Activated CD8-positive, alpha-beta T cell treated with anti-CD3 and anti-CD28 coated beads, Interleukin-2, amount 10 ng/mL, durations not matched to agents 7 days and 5 days (primary cell): ENCODE results near the gene SDK2. TPM values are rescaled to one million over a fixed set of nuclear protein-coding genes. Genes with fewer than 3 reads are reported as not detected.
A peak's percentile ranks its signal among the peaks of the same experiment; 100 is the strongest.

ENCODE experiments used
- ATAC-seq: fragments of 150-1000 bp; cut with Tn5 transposase; one replicate; pipeline ENCODE4 v1.10.0; 2021; ENCODE audit warnings: moderate library complexity
- CTCF ChIA-PET: fragments of 350-600 bp; sonication (Branson Sonifier 250); formaldehyde crosslinking; loops from one replicate; lab custom pipeline; 2021; ENCODE audit warnings: antibody characterized with exemption; lab: Charles Lee
- POLR2A ChIA-PET: fragments of 350-600 bp; sonication (Branson Sonifier 250); formaldehyde crosslinking; loops from one replicate; lab custom pipeline; 2021; ENCODE audit warnings: antibody characterized with exemption; lab: Charles Lee
- DNase-seq: peaks from one replicate; pipeline ENCODE4 v3.0.0-alpha.2; 2020
- H3K27ac Mint-ChIP-seq: one replicate; pipeline ENCODE4 v1.8.0; 2021; ENCODE audit warnings: mild to moderate bottlenecking, mixed read lengths
- H3K27me3 Mint-ChIP-seq: one replicate; pipeline ENCODE4 v1.8.0; 2021; ENCODE audit warnings: low read depth, mixed read lengths
- H3K36me3 Mint-ChIP-seq: one replicate; pipeline ENCODE4 v1.8.0; 2021; ENCODE audit warnings: low read depth, mixed read lengths
- H3K4me1 Mint-ChIP-seq: one replicate; pipeline ENCODE4 v1.8.0; 2021; ENCODE audit warnings: low read depth, mixed read lengths
- H3K4me3 Mint-ChIP-seq: one replicate; pipeline ENCODE4 v1.8.0; 2021; ENCODE audit warnings: mild to moderate bottlenecking, mixed read lengths
- H3K9me3 Mint-ChIP-seq: one replicate; pipeline ENCODE4 v1.8.0; 2022; ENCODE audit warnings: mixed read lengths; ENCODE audit not compliant: insufficient read depth
- total RNA-seq, 2 experiments: library from RNA; stranded (reverse); gene quantifications; one replicate each; pipeline ENCODE4 v1.2.3, GENCODE V29; 2021

The SDK2 gene
- total RNA-seq, 2 experiments from 2014 or later = 18.4 to 20.0 TPM

DNA sequence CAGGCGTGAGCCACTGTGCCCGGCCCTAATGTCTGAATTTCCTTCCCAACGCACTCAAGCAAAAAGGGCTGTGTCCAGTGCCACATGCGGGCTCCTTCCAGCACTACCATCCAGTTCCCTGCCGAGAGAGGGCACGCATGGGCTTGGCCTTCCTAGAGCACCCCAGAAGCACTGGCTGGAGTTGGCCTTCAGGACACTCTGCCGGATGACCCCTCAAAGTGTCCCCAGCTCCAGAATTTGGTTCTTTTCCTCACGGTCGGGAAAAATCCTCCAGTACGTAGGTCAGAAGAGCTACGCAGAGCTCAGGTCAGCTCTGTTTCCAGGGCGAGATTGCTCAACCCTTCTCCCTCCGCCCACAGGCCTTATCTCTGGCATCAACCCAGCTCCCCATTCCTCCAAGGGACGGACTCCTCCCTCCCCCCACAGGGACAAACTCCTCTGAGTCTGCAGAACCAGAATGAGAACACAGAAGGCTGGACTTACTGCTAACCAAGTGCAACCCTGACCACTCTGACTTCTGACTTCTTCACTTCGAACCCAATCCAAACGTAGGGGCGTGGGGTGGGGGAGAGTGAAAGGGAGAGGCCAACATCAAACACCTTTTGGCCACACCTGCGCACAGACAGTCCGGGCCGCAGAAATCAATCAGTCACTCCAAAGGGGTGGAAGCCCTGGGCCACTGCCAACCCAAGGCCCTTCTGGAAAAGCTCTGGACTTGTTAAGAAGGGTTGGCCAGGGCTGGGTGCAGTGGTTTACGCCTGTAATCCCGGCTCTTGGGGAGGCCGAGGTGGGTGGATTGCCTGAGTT, 336.0 kb downstream of the SDK2 start:
- H3K27me3 Mint-ChIP-seq = peaks cover 16% of the 10 kb centered on the region
- H3K9me3 Mint-ChIP-seq = no peaks in the 10 kb centered on the region
- peaks cover 22% of the 10 kb centered on the region for H3K4me1 Mint-ChIP-seq
- no peak for ATAC-seq
- DNase-seq = no peak
- CTCF ChIA-PET = interaction anchor here (2.4 kb wide), 1 partner anchor 62 kb away, joined by 7 read pairs; no protein-coding TSS in a partner anchor
- POLR2A ChIA-PET = no interaction called here
- H3K4me3 Mint-ChIP-seq = no peak overlapping the region
- H3K36me3 Mint-ChIP-seq = no peaks in the 10 kb centered on the region
- no peak overlapping the region for H3K27ac Mint-ChIP-seq

GRCh38 chr17:73307130-73307529, 337.1 kb downstream of the SDK2 start:
- POLR2A ChIA-PET = no interaction called here
- Mint-ChIP-seq H3K4me3 (no peak overlapping the region), H3K9me3 (no peaks in the 10 kb centered on the region), H3K27ac (no peak overlapping the region), H3K27me3 (peaks cover 16% of the 10 kb centered on the region), H3K4me1 (peaks cover 17% of the 10 kb centered on the region), H3K36me3 (no peaks in the 10 kb centered on the region)
- CTCF ChIA-PET = interaction anchor here (1.2 kb wide), 1 partner anchor 11 kb away, joined by 3 read pairs; no protein-coding TSS in a partner anchor
- ATAC-seq = no peak
- DNase-seq = no peak

DNA sequence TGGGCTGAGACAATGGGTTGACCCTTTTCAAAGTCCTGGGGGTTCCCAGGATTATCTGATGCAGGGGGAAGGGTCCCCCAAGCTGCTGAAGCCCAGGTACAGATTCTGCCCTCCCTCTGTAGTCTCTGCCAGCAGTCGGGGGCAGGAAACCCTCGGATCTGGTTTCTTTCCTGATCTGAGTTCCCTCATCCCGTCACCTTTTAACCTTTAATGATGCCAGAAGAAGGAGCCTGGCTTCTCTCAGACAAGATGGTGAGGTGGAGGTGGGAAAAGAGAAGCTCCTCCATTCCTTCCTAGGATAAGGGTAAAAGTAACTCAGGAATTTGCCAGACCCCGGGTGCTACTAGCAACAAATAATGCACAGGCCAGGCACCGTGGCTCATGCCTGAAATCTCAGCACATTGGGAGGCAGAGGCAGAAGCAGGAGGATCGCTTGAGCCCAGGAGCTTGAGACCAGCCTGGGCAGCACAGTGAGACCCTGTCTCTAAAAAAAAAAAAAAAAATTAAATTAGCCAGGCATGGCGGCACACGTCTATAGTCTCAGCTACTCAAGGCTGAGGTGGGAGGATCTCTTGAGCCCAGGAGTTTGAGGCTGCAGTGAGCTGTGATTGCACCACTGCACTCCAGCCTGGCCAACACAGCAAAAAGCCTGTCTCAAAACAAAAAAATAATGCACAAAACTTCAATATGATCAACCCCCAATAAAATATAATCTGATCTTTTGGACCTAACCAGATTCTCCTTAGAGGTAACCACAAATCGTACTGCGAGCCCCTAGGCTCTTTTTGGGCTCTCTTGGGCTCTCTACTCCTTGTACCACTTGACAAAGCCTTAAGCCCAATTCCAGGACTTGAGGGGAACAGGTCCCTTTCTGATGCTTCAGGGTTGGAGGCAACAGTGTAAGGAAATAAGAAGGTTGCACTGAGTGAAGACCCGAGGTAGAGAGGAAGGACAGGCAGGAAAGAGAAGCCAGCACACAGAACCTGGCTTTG, 338.1 kb downstream of the SDK2 start:
- POLR2A ChIA-PET = no interaction called here
- peaks cover 14% of the 10 kb centered on the region for H3K27me3 Mint-ChIP-seq

DNA sequence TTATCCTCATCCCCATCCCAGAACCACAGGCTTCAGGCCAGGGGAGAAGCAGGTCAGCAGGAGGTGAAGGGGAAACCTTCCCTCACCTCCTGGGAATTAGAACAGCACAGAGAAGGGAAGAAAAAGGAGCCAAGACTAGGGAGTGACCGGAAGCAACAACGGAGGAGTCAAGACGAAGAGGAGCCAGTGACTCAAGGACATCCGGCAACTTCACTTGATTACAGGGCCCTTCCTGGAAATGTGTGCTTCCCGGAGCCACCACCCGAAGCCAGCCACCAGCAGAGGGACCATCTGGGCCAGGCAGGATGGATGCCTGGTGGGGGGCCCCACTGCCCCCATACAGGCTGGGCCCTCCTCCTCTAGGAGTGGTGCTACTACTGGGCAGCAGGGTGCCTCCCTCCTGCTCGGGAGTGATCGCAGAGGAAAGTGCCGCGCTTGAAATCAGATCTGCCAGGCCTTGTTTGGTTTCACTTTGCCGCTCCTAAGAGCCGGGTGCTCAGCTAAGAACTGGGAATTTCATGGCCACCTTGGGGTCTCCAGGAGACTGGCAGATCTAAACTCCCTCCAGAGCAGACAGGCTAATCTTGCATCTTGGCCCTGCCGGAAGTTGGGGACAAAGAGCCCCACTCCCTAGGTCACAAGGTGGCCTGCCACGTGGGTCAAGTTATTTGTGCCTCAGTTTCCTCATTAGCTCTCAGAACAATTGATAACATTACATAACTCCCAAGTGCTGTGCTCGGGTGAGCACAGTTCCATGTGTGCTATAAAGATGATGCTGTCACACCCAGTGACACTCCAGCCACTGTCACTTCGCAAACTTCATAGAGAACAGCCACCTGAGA, 339.1 kb downstream of the SDK2 start:
- no peaks in the 10 kb centered on the region for H3K9me3 Mint-ChIP-seq
- ATAC-seq = no peak
- no peaks in the 10 kb centered on the region for H3K36me3 Mint-ChIP-seq

More for the DNA sequence above, 338.1 kb downstream of the SDK2 start:
- CTCF ChIA-PET = interaction anchor here (1.2 kb wide), 2 partner anchors 12 to 13 kb away, joined by 3 read pairs; no protein-coding TSS in a partner anchor
- no peaks in the 10 kb centered on the region for H3K36me3 Mint-ChIP-seq
- ATAC-seq (no peak), DNase-seq (no peak)
- no peak overlapping the region for H3K27ac Mint-ChIP-seq
- no peak overlapping the region for H3K4me3 Mint-ChIP-seq
- H3K4me1 Mint-ChIP-seq = peaks cover 16% of the 10 kb centered on the region
- no peaks in the 10 kb centered on the region for H3K9me3 Mint-ChIP-seq

DNA sequence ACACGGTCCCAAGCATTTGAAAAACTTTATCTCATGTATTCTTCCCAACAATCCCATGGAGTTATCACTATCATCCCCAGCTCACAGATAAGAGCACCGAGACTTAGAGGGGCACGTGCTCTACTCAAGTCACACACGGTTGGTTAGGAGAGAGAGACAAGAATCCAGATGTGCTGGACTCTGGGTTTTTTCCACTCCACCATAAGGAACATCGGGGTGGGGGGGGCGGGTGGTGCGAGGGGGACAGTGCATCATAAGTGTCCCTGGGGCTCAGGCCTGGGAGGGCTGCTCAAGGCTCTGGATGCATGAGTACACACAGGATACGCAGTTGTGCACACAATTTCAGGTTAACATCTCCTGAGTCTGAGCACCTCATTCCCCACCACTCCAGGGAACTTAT, 339.8 kb downstream of the SDK2 start:
- ChIA-PET CTCF (no interaction called here), POLR2A (no interaction called here)
- Mint-ChIP-seq H3K36me3 (no peaks in the 10 kb centered on the region), H3K4me1 (peaks cover 6% of the 10 kb centered on the region), H3K9me3 (no peaks in the 10 kb centered on the region), H3K27ac (no peak overlapping the region), H3K4me3 (no peak overlapping the region), H3K27me3 (peaks cover 5% of the 10 kb centered on the region)
- ATAC-seq = no peak
- DNase-seq = no peak

More for the DNA sequence above, 339.1 kb downstream of the SDK2 start:
- POLR2A ChIA-PET = no interaction called here
- CTCF ChIA-PET = interaction anchor here (1.2 kb wide), 1 partner anchor 14 kb away, joined by 3 read pairs; no protein-coding TSS in a partner anchor
- peaks cover 11% of the 10 kb centered on the region for H3K4me1 Mint-ChIP-seq
- H3K27me3 Mint-ChIP-seq = peaks cover 8% of the 10 kb centered on the region
- no peak overlapping the region for H3K27ac Mint-ChIP-seq
- peak overlapping the region; percentile 6 for H3K4me3 Mint-ChIP-seq
- DNase-seq = no peak

GRCh38 chr17:73302189-73302588, 342.1 kb downstream of the SDK2 start:
- POLR2A ChIA-PET = no interaction called here
- no peaks in the 10 kb centered on the region for H3K9me3 Mint-ChIP-seq
- peaks cover 5% of the 10 kb centered on the region for H3K27me3 Mint-ChIP-seq
- DNase-seq = no peak
- no peak overlapping the region for H3K27ac Mint-ChIP-seq
- no peak overlapping the region for H3K4me3 Mint-ChIP-seq
- H3K36me3 Mint-ChIP-seq = no peaks in the 10 kb centered on the region
- H3K4me1 Mint-ChIP-seq = peaks cover 4% of the 10 kb centered on the region
- no peak for ATAC-seq
- CTCF ChIA-PET = interaction anchor here (1.1 kb wide), 1 partner anchor 9 kb away, joined by 3 read pairs; no protein-coding TSS in a partner anchor

DNA sequence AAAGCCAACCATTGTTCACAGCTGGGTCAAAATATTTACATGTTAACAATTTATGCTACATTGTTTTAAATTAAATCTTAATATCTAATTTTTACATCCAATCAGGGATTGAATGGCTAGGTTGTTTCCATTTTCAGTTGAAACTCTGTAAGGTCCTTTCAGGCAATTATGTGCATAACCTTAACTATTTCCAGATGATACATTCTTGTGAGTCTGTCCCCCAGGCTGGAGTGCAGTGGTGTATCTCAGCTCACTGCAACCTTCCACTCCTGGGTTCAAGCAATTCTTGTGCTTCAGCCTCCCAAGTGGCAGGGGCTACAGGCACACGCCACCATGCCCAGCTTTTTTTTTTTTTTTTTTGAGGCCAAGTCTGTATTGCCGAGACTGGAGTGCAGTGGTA, 342.9 kb downstream of the SDK2 start:
- Mint-ChIP-seq H3K9me3 (no peaks in the 10 kb centered on the region), H3K27ac (no peak overlapping the region), H3K4me1 (peaks cover 4% of the 10 kb centered on the region), H3K36me3 (no peaks in the 10 kb centered on the region), H3K4me3 (no peak overlapping the region), H3K27me3 (peaks cover 2% of the 10 kb centered on the region)
- DNase-seq = no peak
- ChIA-PET POLR2A (no interaction called here), CTCF (no interaction called here)
- ATAC-seq = no peak

DNA sequence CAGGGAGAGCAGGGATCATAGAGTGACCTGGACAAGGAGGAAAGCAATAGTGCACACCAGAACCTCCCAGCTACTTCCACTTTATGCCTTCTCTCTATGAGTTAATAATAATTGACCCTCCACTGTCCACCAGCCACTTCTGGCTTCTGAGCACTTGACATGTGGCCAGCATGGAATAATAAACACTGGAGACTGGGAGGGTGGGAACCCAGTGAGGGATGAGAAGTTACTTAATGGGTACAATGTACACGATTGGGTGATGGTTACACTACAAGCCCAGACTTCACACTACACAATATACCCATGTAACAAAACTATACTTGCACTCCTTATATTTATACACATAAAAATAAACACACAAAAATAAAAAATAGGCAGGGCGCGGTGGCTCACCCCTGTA, 343.9 kb downstream of the SDK2 start:
- DNase-seq (no peak), ATAC-seq (no peak)
- CTCF ChIA-PET = no interaction called here
- Mint-ChIP-seq H3K9me3 (no peaks in the 10 kb centered on the region), H3K27me3 (peaks cover 2% of the 10 kb centered on the region), H3K4me1 (peaks cover 2% of the 10 kb centered on the region), H3K27ac (no peak overlapping the region), H3K36me3 (no peaks in the 10 kb centered on the region), H3K4me3 (no peak overlapping the region)
- POLR2A ChIA-PET = no interaction called here

GRCh38 chr17:73297934-73298861, 346.0 kb downstream of the SDK2 start:
- ChIA-PET POLR2A (interaction anchor here (0.6 kb wide), 2 partner anchors 29 to 48 kb away, joined by 3 to 4 read pairs; no protein-coding TSS in a partner anchor), CTCF (interaction anchor here (2.1 to 2.3 kb wide), 2 partner anchors 13 to 72 kb away, joined by 5 to 7 read pairs; partner anchors contain the start of gene CDC42EP4)
- ATAC-seq (no peak), DNase-seq (no peak)
- no peaks in the 10 kb centered on the region for H3K9me3 Mint-ChIP-seq
- H3K4me3 Mint-ChIP-seq = no peak overlapping the region
- no peaks in the 10 kb centered on the region for H3K4me1 Mint-ChIP-seq
- H3K27ac Mint-ChIP-seq = no peak overlapping the region
- no peaks in the 10 kb centered on the region for H3K36me3 Mint-ChIP-seq
- H3K27me3 Mint-ChIP-seq = peaks cover 2% of the 10 kb centered on the region

GRCh38 chr17:73293480-73293911, 350.7 kb downstream of the SDK2 start:
- Mint-ChIP-seq H3K4me1 (peaks cover 21% of the 10 kb centered on the region), H3K27ac (no peak overlapping the region), H3K4me3 (no peak overlapping the region), H3K9me3 (no peaks in the 10 kb centered on the region), H3K36me3 (no peaks in the 10 kb centered on the region), H3K27me3 (peaks cover 5% of the 10 kb centered on the region)
- ATAC-seq (no peak), DNase-seq (no peak)
- POLR2A ChIA-PET = no interaction called here
- CTCF ChIA-PET = no interaction called here
